ENCODE results near the gene OBI1.

The OBI1 gene

DNA sequence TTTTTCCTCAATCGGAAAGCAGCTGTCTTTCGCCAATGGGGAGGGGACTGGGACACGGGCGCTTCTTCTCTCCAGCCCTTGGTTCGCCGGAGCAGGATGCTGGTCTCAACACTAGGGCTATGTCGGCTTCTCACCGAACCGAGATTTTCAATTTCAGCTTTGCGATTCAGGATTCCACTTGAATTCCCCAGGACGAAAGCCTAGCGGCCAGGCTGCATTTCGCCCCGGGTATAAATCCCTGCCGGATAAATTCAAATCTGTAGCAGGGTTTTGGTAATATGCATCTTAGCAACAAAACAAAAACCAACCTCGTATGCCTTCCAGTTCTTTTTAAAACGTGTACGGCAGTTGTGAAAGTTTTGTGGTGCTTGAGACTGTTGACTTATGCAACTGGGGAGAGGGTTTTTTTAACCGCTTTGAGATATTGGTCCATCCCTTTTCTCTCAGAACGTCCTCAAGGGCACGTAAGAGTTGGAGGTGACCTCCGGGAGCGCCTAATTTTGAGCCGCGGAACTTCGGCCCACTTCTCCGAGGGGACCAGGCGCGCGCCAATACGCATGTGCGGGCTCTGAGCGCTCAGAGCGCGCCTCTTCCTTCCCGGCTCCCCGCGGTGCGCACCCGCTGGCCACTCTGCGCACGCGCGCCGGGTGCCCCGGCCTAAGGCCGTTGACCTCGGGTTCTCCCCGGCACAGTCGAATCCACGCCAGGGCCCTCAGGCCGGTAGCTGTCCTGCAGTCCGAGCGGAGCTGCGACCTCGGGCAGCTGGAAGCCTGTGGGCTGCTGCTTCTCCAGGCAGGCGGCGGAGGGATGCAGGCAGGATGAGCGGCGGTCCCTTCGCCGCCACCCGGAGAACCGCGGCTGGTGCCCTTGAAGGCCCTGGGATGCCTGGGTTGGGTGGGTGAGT, 63.2 kb downstream of the OBI1 start:
- Histone ChIP-seq H3K9me2 (replicated peaks; ENCODE audit: insufficient read depth, low read length) (no peaks in the 10 kb centered on the region), H4K20me1 (ENCODE audit: insufficient read depth, low read length) (no peaks in the 10 kb centered on the region), H3K4me1 (ENCODE audit: low read length) (no peaks in the 10 kb centered on the region), H3K27ac (ENCODE audit: low read length) (no peak overlapping the region), H3K4me2 (ENCODE audit: low read depth, low read length) (no peak overlapping the region), H3K79me2 (ENCODE audit: low read length) (no peaks in the 10 kb centered on the region), H3K9ac (ENCODE audit: low read length) (no peak overlapping the region), H2AFZ (ENCODE audit: low read length) (no peak overlapping the region), H3K27me3 (replicated peaks; ENCODE audit: insufficient read depth, low read length) (no peaks in the 10 kb centered on the region), H3K9me3 (replicated peaks; ENCODE audit: insufficient read depth, low read length) (no peaks in the 10 kb centered on the region), H3F3A (ENCODE audit: insufficient read depth, low read length) (no peaks in the 10 kb centered on the region), H3K36me3 (replicated peaks; ENCODE audit: insufficient read depth, low read length) (no peaks in the 10 kb centered on the region), H3K4me3 (ENCODE audit: low read length) (no peak overlapping the region)
- DNase-seq, result no peak
- TF ChIP-seq CTCF (IDR thresholded peaks at IDR 0.05; ENCODE audit: low read length) (no peak), EZH2phosphoT487 (IDR thresholded peaks at IDR 0.05; ENCODE audit: low read length) (no peak), EZH2 (optimal IDR thresholded peaks at IDR 0.05; ENCODE audit: low read depth, low read length) (no peak)

- no peaks in the 10 kb centered on the region for H3K4me1 ChIP-seq (ENCODE audit: low read length)
- no peak overlapping the region for H2AFZ ChIP-seq (ENCODE audit: low read length)
- no peak overlapping the region for H3K27ac ChIP-seq (ENCODE audit: low read length)
- H3K4me3 ChIP-seq (ENCODE audit: low read length), result no peak overlapping the region
- no peaks in the 10 kb centered on the region for H3K36me3 ChIP-seq (replicated peaks; ENCODE audit: insufficient read depth, low read length)
- no peak overlapping the region for H3K9ac ChIP-seq (ENCODE audit: low read length)
- no peak for DNase-seq
- H3K4me2 ChIP-seq (ENCODE audit: low read depth, low read length), result no peak overlapping the region
- no peaks in the 10 kb centered on the region for H4K20me1 ChIP-seq (ENCODE audit: insufficient read depth, low read length)
- no peaks in the 10 kb centered on the region for H3F3A ChIP-seq (ENCODE audit: insufficient read depth, low read length)
- H3K9me3 ChIP-seq (replicated peaks; ENCODE audit: insufficient read depth, low read length), result no peaks in the 10 kb centered on the region
- H3K27me3 ChIP-seq (replicated peaks; ENCODE audit: insufficient read depth, low read length), result no peaks in the 10 kb centered on the region
- TF ChIP-seq CTCF (IDR thresholded peaks at IDR 0.05; ENCODE audit: low read length) (no peak), EZH2 (optimal IDR thresholded peaks at IDR 0.05; ENCODE audit: low read depth, low read length) (no peak), EZH2phosphoT487 (IDR thresholded peaks at IDR 0.05; ENCODE audit: low read length) (no peak)
- no peaks in the 10 kb centered on the region for H3K79me2 ChIP-seq (ENCODE audit: low read length)
- no peaks in the 10 kb centered on the region for H3K9me2 ChIP-seq (replicated peaks; ENCODE audit: insufficient read depth, low read length)
Observed at GRCh38 chr13:78594456-78594975, 64.4 kb downstream of the OBI1 start.

DNA sequence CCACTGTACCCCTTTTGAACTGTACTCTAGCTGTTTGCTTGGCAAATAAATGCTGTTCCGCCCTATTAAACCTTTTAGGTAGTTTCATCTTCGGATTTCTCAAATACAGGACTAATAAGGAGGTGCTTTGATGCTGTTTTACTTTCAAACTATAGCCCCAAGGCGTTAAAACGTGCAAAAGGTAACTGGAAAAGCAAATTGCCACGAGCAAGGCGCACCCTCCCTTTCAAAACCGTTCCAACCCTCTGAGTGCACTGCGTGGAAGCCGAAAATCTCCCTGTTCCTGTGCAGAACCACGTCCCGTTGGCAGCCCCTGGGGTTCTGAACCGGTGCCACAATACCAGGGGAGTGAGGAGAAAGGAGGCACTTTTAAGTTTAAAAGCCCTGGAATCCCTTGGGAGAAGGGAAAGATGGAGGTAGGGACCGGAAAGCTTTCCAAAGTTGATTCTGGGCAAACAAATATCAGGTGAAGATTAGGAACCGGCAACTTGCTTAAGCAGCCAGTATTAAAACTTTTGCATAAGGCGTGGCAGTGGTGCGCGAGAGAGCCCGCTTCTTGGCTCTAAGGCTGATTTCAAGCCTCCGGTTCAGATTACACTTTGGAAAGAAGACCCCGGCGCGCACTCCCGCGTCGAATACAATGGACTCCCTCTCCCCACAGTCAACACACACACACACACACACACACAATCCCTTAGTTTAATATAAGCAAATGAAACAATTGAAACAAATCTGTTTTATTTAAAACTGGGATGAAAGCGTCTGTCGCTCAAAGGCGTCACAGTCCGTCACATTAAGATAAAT, 65.1 kb downstream of the OBI1 start:
- no peak for DNase-seq
- H3F3A ChIP-seq (ENCODE audit: insufficient read depth, low read length), result no peaks in the 10 kb centered on the region
- no peak overlapping the region for H2AFZ ChIP-seq (ENCODE audit: low read length)
- TF ChIP-seq EZH2phosphoT487 (IDR thresholded peaks at IDR 0.05; ENCODE audit: low read length) (no peak), CTCF (IDR thresholded peaks at IDR 0.05; ENCODE audit: low read length) (no peak), EZH2 (optimal IDR thresholded peaks at IDR 0.05; ENCODE audit: low read depth, low read length) (no peak)
- no peaks in the 10 kb centered on the region for H4K20me1 ChIP-seq (ENCODE audit: insufficient read depth, low read length)
- no peak overlapping the region for H3K27ac ChIP-seq (ENCODE audit: low read length)
- H3K4me2 ChIP-seq (ENCODE audit: low read depth, low read length), result no peak overlapping the region
- H3K4me3 ChIP-seq (ENCODE audit: low read length), result no peak overlapping the region
- no peaks in the 10 kb centered on the region for H3K4me1 ChIP-seq (ENCODE audit: low read length)
- H3K36me3 ChIP-seq (replicated peaks; ENCODE audit: insufficient read depth, low read length), result no peaks in the 10 kb centered on the region
- no peaks in the 10 kb centered on the region for H3K9me3 ChIP-seq (replicated peaks; ENCODE audit: insufficient read depth, low read length)
- H3K9ac ChIP-seq (ENCODE audit: low read length), result no peak overlapping the region
- H3K79me2 ChIP-seq (ENCODE audit: low read length), result no peaks in the 10 kb centered on the region
- no peaks in the 10 kb centered on the region for H3K27me3 ChIP-seq (replicated peaks; ENCODE audit: insufficient read depth, low read length)
- H3K9me2 ChIP-seq (replicated peaks; ENCODE audit: insufficient read depth, low read length), result no peaks in the 10 kb centered on the region

Measured in MM.1S (cell line).